ENCODE measurements around the gene PFN3. TPM values are rescaled to one million over a fixed set of nuclear protein-coding genes. Genes with fewer than 3 reads are reported as not detected.
"Not testable (repeated sequence)": the region's sequence is repeated elsewhere in the genome, so short reads cannot be mapped to it uniquely, and the experiment has no call there.

The PFN3 gene
- total RNA-seq, 1 donor from 2014 or later: not detected

DNA sequence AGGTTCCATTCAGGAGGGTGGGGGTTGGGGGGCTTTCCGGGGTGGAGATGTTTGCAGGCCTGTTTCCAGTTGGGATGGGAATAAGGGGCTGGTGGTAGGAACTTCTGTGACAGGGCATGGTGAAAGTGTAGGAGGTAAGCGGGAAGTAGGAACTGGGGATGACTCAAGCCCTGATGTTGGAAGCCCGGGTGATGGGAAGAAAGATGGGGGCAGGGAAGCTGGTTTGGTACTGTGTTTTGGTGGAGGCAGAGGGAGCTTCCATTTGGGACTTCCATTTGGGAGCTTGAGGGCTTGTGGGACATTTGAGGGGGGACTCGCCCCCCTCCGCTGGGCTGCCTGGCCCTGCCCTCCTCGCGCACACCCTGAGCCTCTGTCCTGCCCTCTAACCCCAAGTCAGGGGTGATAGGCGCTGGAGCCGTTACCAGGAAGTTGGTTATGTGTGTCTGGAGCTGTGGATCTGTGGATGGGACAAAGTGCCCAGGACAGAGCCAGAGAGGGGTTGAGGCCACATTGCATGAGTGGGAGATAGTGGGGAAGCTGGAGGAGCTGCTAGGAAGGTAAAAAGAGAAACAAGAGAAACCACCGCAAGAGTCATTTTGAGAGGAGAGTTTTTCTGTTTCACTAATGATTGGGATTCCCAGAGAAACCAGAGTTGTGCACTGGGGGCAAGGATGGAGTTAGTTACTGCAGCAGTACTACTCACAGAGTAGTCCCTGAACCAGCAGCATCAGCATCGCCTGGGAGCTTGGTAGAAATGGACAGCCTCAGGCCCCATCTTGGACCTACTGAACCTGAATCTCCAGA, 36.1 kb downstream of the PFN3 start:
- no peaks in the 10 kb centered on the region for H3K9me3 ChIP-seq
- H3K4me1 ChIP-seq: peaks cover 32% of the 10 kb centered on the region
- no peak overlapping the region for H3K4me3 ChIP-seq
- H3K27me3 ChIP-seq: no peaks in the 10 kb centered on the region
- ATAC-seq: no peak
- intact Hi-C loops (cut with DNase I): no loop called here
- DNase-seq: no peak
- H3K36me3 ChIP-seq: no peaks in the 10 kb centered on the region
- H3K27ac ChIP-seq: no peak overlapping the region
- TF ChIP-seq, protein P1, sequence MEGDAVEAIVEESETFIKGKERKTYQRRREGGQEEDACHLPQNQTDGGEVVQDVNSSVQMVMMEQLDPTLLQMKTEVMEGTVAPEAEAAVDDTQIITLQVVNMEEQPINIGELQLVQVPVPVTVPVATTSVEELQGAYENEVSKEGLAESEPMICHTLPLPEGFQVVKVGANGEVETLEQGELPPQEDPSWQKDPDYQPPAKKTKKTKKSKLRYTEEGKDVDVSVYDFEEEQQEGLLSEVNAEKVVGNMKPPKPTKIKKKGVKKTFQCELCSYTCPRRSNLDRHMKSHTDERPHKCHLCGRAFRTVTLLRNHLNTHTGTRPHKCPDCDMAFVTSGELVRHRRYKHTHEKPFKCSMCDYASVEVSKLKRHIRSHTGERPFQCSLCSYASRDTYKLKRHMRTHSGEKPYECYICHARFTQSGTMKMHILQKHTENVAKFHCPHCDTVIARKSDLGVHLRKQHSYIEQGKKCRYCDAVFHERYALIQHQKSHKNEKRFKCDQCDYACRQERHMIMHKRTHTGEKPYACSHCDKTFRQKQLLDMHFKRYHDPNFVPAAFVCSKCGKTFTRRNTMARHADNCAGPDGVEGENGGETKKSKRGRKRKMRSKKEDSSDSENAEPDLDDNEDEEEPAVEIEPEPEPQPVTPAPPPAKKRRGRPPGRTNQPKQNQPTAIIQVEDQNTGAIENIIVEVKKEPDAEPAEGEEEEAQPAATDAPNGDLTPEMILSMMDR (IDR thresholded peaks at IDR 0.05): no peak

DNA sequence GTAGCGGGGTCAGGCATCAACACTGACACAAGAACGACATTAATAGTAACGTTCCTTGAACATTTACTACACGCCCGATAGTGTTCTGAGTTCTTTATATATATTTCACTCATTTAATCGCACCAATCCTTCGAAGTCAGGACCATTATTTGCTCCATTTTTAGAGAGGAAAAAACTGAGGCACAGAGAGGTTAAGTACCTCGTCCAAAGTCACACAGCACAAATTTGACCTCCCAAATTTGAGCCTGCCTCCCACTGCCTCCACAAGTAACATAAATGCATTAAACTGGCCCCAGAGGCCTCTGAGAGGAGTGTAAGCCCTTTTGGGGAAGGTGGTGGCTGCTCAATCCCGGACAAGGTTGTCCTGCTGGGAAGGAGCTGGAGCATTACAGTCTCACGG, 36.9 kb downstream of the PFN3 start:
- H3K27ac ChIP-seq: no peak overlapping the region
- H3K9me3 ChIP-seq: no peaks in the 10 kb centered on the region
- peaks cover 33% of the 10 kb centered on the region for H3K4me1 ChIP-seq
- H3K4me3 ChIP-seq: peak overlapping the region; percentile 51
- ATAC-seq (no peak), DNase-seq (no peak)
- H3K36me3 ChIP-seq: no peaks in the 10 kb centered on the region
- intact Hi-C loops (cut with DNase I): no loop called here
- H3K27me3 ChIP-seq: no peaks in the 10 kb centered on the region
- TF ChIP-seq, protein P1 (IDR thresholded peaks at IDR 0.05): no peak

DNA sequence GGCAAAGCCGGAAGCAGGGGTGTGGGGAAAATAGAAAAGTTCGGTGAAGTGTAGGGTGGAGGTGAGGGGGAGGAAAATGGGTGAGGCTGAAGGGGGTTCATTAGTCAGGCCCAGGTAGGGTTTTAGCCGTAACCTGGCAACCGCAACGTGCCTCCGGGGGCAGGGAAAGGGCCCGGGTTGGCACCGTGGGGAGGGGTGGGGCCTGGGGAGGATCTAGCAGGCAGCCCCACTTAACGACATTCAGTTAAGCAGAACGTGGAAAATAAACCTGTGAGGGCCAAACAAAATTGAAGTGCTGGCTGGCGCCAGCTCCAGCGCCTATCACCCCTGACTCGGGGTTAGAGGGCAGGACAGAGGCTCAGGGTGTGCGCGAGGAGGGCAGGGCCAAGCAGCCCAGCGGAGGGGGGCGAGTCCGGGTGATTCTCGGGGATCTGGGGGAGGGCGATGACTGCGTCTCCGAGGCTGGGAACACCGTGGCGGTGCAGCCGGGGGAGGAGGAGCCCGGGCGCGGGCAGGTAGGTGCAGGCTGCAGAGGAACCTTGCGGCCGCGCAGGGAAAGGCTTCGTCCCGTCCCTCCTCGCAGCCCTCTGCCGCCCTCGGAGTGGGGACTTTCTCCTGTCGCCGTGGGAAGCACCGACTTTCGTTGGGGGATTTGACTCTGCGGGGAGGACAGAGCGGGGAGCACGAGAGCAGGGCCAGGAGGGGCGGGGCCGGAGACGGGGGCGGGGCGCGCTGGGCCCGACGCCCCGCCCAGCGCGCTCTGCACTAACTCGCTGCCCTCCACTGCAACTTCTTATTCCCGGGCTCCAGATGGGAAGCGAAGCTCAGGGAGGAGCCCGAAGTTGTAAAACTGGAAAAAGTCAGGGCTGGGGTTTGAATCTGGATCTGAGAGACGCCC, 37.6 kb downstream of the PFN3 start:
- H3K4me3 ChIP-seq: peak overlapping the region; percentile 51

DNA sequence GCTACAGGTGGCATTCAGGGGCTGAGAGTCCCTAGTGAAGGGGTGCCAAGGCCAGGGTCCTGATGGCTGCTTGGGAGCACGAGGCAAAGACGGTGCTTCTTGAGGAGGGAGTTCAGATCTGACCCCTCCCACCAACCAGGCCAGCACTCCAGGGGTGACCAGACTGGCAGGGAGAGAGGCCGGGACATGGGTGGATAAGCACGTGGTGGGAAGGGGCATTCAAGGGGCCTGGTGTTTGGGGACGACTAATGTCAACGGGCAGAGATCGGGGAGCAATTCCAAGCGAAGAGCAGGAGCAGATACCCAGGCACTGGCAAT, 38.2 kb downstream of the PFN3 start:
- Histone ChIP-seq H3K27ac (peak overlapping the region; percentile 17), H3K4me3 (no peak overlapping the region)

More for the DNA sequence above, 37.6 kb downstream of the PFN3 start:
- Histone ChIP-seq H3K36me3 (no peaks in the 10 kb centered on the region), H3K27ac (peak overlapping the region; percentile 42), H3K9me3 (no peaks in the 10 kb centered on the region), H3K27me3 (no peaks in the 10 kb centered on the region), H3K4me1 (peaks cover 39% of the 10 kb centered on the region)
- intact Hi-C loops (cut with DNase I): no loop called here
- ATAC-seq (peak; percentile 73), DNase-seq (peak; percentile 86)
- TF ChIP-seq, protein P1 (IDR thresholded peaks at IDR 0.05): no peak

DNA sequence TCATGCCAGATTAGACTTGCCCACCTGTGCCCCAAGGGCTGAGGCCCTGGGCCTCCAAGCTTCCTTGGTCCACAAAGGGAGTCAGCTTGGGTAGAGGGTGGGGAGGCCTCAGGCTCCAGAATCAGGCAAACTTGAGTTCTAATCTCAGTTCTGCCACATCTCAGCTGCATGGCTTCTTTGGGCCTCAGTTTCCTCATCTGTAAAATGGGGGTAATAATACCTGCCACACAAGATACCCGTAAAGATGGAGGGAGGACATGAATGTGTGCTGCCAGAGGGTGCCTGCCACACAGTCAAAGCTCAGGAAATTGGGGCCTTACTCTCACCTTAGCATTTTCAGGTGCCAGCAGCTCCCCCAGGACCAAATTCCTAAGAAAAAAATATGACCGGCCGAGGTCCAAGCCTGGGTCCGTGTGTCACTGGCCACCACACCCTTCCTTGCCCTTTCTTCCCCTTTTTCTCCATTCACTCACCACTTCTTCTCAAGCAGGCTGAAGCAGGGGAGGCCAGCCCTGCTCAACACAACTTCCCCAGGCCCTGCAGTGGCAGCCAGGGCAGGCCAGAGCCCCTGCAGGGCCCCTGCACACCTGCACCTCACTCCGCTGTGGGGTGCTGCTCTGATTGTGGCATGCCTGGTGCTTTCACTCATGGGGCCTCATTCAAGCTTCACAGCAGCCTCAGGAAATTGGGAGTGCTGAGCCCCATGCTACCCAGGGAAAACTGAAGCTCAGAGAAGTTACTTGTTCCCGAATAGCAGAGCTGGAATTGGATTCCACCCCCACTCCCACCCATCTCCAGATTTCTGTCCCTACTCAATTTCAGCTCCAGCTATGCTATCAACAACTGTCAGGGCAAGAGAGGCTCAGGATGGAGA, 38.8 kb downstream of the PFN3 start:
- no peaks in the 10 kb centered on the region for H3K36me3 ChIP-seq
- DNase-seq: no peak
- TF ChIP-seq, protein P1 (IDR thresholded peaks at IDR 0.05): no peak
- intact Hi-C loops (cut with DNase I): no loop called here
- H3K9me3 ChIP-seq: no peaks in the 10 kb centered on the region
- no peak overlapping the region for H3K4me3 ChIP-seq
- H3K27me3 ChIP-seq: no peaks in the 10 kb centered on the region
- peaks cover 35% of the 10 kb centered on the region for H3K4me1 ChIP-seq
- ATAC-seq: peak; percentile 29
- peak overlapping the region; percentile 17 for H3K27ac ChIP-seq

More for the DNA sequence above, 38.2 kb downstream of the PFN3 start:
- DNase-seq (no peak), ATAC-seq (no peak)
- no peaks in the 10 kb centered on the region for H3K36me3 ChIP-seq
- no peaks in the 10 kb centered on the region for H3K27me3 ChIP-seq
- intact Hi-C loops (cut with DNase I): no loop called here
- peaks cover 35% of the 10 kb centered on the region for H3K4me1 ChIP-seq
- no peaks in the 10 kb centered on the region for H3K9me3 ChIP-seq
- TF ChIP-seq, protein P1 (IDR thresholded peaks at IDR 0.05): no peak

DNA sequence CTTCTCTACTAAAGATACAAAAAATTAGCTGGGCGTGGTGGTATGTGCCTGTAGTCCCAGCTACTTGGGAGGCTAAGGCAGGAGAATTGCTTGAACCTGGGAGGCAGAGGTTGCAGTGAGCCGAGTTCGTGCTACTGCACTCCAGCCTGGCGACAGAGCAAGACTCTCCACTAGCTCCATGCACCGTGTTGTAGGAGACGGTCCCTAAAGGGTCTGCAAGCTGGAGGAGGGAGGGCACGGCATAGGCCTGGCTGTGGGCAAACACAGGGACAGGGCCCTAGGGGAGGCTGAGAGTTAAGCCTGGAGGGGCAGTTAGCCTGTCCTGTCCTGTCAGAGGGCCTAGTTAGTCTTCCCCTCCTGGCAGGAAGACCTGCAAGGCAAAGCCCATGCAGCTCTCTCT, 39.7 kb downstream of the PFN3 start:
- H3K27me3 ChIP-seq; ATAC-seq; H3K27ac ChIP-seq; H3K9me3 ChIP-seq; intact Hi-C loops (cut with DNase I); H3K36me3 ChIP-seq; H3K4me3 ChIP-seq; DNase-seq: not testable (repeated sequence)
- peaks cover 30% of the 10 kb centered on the region for H3K4me1 ChIP-seq

Data from upper lobe of right lung (tissue), 1 donor.